Fibroblast of villous mesenchyme (primary cell): Measurements from ENCODE around the gene MYH10. TPM values are rescaled to one million over a fixed set of nuclear protein-coding genes. Genes with fewer than 3 reads are reported as not detected.

Experiments used
- DNase-seq: peaks from one replicate; pipeline ENCODE4 v3.0.0-alpha.2; 2010; ENCODE audit warnings: low read depth
- H3K4me3 ChIP-seq: 2 replicates; pipeline ENCODE4 v1.5.1; 2011; ENCODE audit warnings: low read depth, mild to moderate bottlenecking, low read length
- total RNA-seq: library from RNA; depleted of rRNA; stranded (reverse); fragments of >200 nt; gene quantifications from 2 replicates; pipeline ENCODE4 v1.2.3, GENCODE V29; 2012
- TF ChIP-seq, protein P1 (sequence below): IDR thresholded peaks from 2 replicates; pipeline ENCODE4 v1.5.1; 2012; ENCODE audit warnings: low read depth, mild to moderate bottlenecking, low read length; ENCODE audit not compliant: insufficient read depth

Gene MYH10
- total RNA-seq, 1 donor: 94.1 TPM

- TF ChIP-seq, protein P1, sequence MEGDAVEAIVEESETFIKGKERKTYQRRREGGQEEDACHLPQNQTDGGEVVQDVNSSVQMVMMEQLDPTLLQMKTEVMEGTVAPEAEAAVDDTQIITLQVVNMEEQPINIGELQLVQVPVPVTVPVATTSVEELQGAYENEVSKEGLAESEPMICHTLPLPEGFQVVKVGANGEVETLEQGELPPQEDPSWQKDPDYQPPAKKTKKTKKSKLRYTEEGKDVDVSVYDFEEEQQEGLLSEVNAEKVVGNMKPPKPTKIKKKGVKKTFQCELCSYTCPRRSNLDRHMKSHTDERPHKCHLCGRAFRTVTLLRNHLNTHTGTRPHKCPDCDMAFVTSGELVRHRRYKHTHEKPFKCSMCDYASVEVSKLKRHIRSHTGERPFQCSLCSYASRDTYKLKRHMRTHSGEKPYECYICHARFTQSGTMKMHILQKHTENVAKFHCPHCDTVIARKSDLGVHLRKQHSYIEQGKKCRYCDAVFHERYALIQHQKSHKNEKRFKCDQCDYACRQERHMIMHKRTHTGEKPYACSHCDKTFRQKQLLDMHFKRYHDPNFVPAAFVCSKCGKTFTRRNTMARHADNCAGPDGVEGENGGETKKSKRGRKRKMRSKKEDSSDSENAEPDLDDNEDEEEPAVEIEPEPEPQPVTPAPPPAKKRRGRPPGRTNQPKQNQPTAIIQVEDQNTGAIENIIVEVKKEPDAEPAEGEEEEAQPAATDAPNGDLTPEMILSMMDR: no peak
- no peak for DNase-seq
- H3K4me3 ChIP-seq: no peak overlapping the region
Measured at GRCh38 chr17:8494506-8495111, 135.9 kb downstream of the MYH10 start.

- no peak overlapping the region for H3K4me3 ChIP-seq
- TF ChIP-seq, protein P1: no peak
- no peak for DNase-seq
Measured at GRCh38 chr17:8494021-8494420, 136.5 kb downstream of the MYH10 start.

- TF ChIP-seq, protein P1: no peak
- H3K4me3 ChIP-seq: no peak overlapping the region
- DNase-seq: no peak
Measured at GRCh38 chr17:8492121-8492520, 138.4 kb downstream of the MYH10 start.

GRCh38 chr17:8490256-8491023 is 140.1 kb downstream of the MYH10 start:
- no peak overlapping the region for H3K4me3 ChIP-seq
- no peak for DNase-seq
- TF ChIP-seq, protein P1: no peak

DNA sequence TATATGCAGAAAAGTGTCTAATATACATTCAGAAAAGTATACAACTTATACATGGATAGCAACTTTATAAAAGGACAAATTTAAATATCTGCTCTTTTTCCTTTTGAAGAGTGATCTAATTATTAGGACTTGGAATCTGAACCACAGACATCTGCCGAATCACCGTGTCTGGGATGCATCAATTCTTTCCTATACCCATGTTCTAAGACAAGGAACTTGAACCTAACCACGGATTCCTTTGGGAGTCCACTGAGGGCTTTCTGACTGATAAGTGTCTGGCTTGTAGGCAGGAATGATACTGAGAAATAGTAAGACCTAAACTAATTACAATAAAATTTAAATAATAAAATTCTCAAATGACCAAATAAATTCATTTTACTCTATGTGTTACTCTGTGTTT is 140.7 kb downstream of the MYH10 start:
- DNase-seq: no peak
- H3K4me3 ChIP-seq: no peak overlapping the region
- TF ChIP-seq, protein P1: no peak

GRCh38 chr17:8488901-8489300 is 141.6 kb downstream of the MYH10 start:
- peak; percentile 85 for DNase-seq
- TF ChIP-seq, protein P1: peak; percentile 3
- no peak overlapping the region for H3K4me3 ChIP-seq
